HepG2 (cell line): ENCODE results near the gene MTA3. TPM values are rescaled to one million over a fixed set of nuclear protein-coding genes. Genes with fewer than 3 reads are reported as not detected.

Experiments
- ATAC-seq: fragments of 200-7000 bp; cut with Tn5 transposase; 3 replicates; pipeline ENCODE4 v1.9.1; 2020; ENCODE audit warnings: mild to moderate bottlenecking, moderate library complexity
- BruUV-seq: library from RNA; stranded (reverse); fragments of 400-500 nt; replicated peaks from 2 replicates; lab custom pipeline; 2021; lab: Mats Ljungman, UMichigan
- CTCF ChIA-PET: fragments of 300-600 bp; formaldehyde crosslinking; extraction: SDS; loops from one replicate; lab custom pipeline; 2021; ENCODE audit warnings: low total read pairs, inconsistent platforms, low intra/inter-chr PET ratio; lab: Yijun Ruan, JAX
- POLR2A ChIA-PET: fragments of 350-600 bp; sonication (Branson Sonifier 250); formaldehyde crosslinking; loops from one replicate; lab custom pipeline; 2020; ENCODE audit warnings: antibody characterized with exemption, inconsistent platforms; lab: Yijun Ruan, JAX
- DNase-seq: peaks from one replicate; pipeline ENCODE4 v3.0.0-alpha.2; 2015; ENCODE audit warnings: low spot score
- FAIRE-seq: peaks from 3 replicates; lab custom pipeline; 2011; peaks lifted over from hg19 to GRCh38; lab: Jason Lieb, UNC
- H2AFZ ChIP-seq: one replicate; pipeline ENCODE4 v1.6.1; 2011; ENCODE audit warnings: low read length, inconsistent platforms
- H3K27ac ChIP-seq: fragments of 300-600 bp; 3 replicates; pipeline ENCODE4 v1.8.0; 2011; ENCODE audit warnings: mixed run types, mild to moderate bottlenecking, mixed read lengths, low read length, inconsistent platforms; ENCODE audit not compliant: insufficient read depth; ENCODE audit errors: extremely low read length
- H3K27me3 ChIP-seq, 2 experiments: fragments of 200-600 bp in 1 of 2; 2 replicates in 1 of 2; 3 replicates in 1 of 2; pipeline versions ENCODE4 v1.6.0 to v1.8.0; 2011; ENCODE audit warnings: low read length in 2 of 2, mild to moderate bottlenecking in 2 of 2, moderate library complexity in 2 of 2, inconsistent platforms in 1 of 2; ENCODE audit not compliant: insufficient read depth in 2 of 2, control insufficient read depth in 1 of 2
- H3K36me3 ChIP-seq, 2 experiments: fragments of 200-600 bp in 1 of 2; replicated peaks in 1 of 2; 2 replicates in 1 of 2; 3 replicates in 1 of 2; pipeline versions ENCODE4 v1.5.1 to v1.8.0; 2011; ENCODE audit warnings: low read length in 2 of 2, inconsistent platforms in 1 of 2; ENCODE audit not compliant: insufficient read depth in 2 of 2, control insufficient read depth in 1 of 2
- H3K4me1 ChIP-seq: 2 replicates; pipeline ENCODE4 v1.5.1; 2012; ENCODE audit warnings: low read length, inconsistent platforms; ENCODE audit not compliant: insufficient read depth
- H3K4me2 ChIP-seq: 2 replicates; pipeline ENCODE4 v1.6.0; 2011; ENCODE audit warnings: low read depth, low read length, inconsistent platforms
- H3K4me3 ChIP-seq, 3 experiments: fragments of 200-600 bp in 1 of 3; sonication (generic), shearing (Covaris generic) in 1 of 3; replicated peaks in 1 of 3; 2 replicates each; pipeline ENCODE4 v1.5.1; 2011 to 2016; ENCODE audit warnings: low read length in 3 of 3, inconsistent platforms in 2 of 3, low read depth in 2 of 3, mild to moderate bottlenecking in 2 of 3, control low read depth in 1 of 3, mixed read lengths in 1 of 3; ENCODE audit not compliant: insufficient read depth in 1 of 3
- H3K79me2 ChIP-seq: one replicate; pipeline ENCODE4 v1.6.1; 2011; ENCODE audit warnings: low read length, inconsistent platforms; ENCODE audit not compliant: insufficient read depth
- H3K9ac ChIP-seq: 2 replicates; pipeline ENCODE4 v1.6.0; 2011; ENCODE audit warnings: mild to moderate bottlenecking, low read depth, low read length, inconsistent platforms; ENCODE audit not compliant: insufficient read depth
- H3K9me3 ChIP-seq: 2 replicates; pipeline ENCODE4 v1.5.1; 2012; ENCODE audit warnings: mild to moderate bottlenecking, low read length
- H4K20me1 ChIP-seq: 2 replicates; pipeline ENCODE4 v1.6.0; 2011; ENCODE audit warnings: inconsistent platforms, mild to moderate bottlenecking, low read length, moderate library complexity; ENCODE audit not compliant: insufficient read depth
- BCL6 ChIP-seq: IDR thresholded peaks from 2 replicates; pipeline ENCODE4 v1.6.1; 2016; ENCODE audit warnings: missing genetic modification reagents, missing compliant biosample characterization
- GATAD2A ChIP-seq: IDR thresholded peaks from 2 replicates; pipeline ENCODE4 v1.6.1; 2016
- HDAC1 ChIP-seq: sonication (generic); formaldehyde crosslinking; IDR thresholded peaks from 2 replicates; pipeline ENCODE4 v1.5.1; 2020; ENCODE audit warnings: mild to moderate bottlenecking, missing genetic modification reagents
- HNF4G ChIP-seq, 2 experiments: sonication (generic) in 1 of 2; formaldehyde crosslinking in 1 of 2; IDR thresholded peaks; 2 replicates each; pipeline versions ENCODE4 v1.4.0 to v1.6.1; 2011 to 2020; ENCODE audit warnings: borderline replicate concordance in 2 of 2, low read depth in 2 of 2, mild to moderate bottlenecking in 2 of 2, low read length in 1 of 2, missing genetic modification reagents in 1 of 2, moderate library complexity in 1 of 2
- MXD4 ChIP-seq: IDR thresholded peaks from 2 replicates; pipeline ENCODE4 v1.6.1; 2016; ENCODE audit warnings: mild to moderate bottlenecking, missing biosample characterization, missing genetic modification reagents
- PAXIP1 ChIP-seq: sonication (generic); formaldehyde crosslinking; conservative IDR thresholded peaks from 2 replicates; pipeline ENCODE4 v1.4.0; 2020; ENCODE audit warnings: mild to moderate bottlenecking, missing genetic modification reagents, moderate library complexity
- SOX6 ChIP-seq, 2 experiments: fragments of 450-650 bp in 1 of 2; sonication (generic) in 1 of 2; formaldehyde crosslinking in 1 of 2; IDR thresholded peaks; 2 replicates each; pipeline versions ENCODE4 v1.4.0 to v1.6.1; 2017 to 2020; ENCODE audit warnings: antibody characterized with exemption in 1 of 2, mild to moderate bottlenecking in 1 of 2, missing genetic modification reagents in 1 of 2
- TEAD3 ChIP-seq: optimal IDR thresholded peaks from 2 replicates; pipeline ENCODE3; 2016; ENCODE audit warnings: borderline replicate concordance
- TEF ChIP-seq: sonication (generic); formaldehyde crosslinking; IDR thresholded peaks from 2 replicates; pipeline ENCODE4 v1.5.0; 2020; ENCODE audit warnings: missing genetic modification reagents
- ZHX1 ChIP-seq: sonication (generic); formaldehyde crosslinking; IDR thresholded peaks from 2 replicates; pipeline ENCODE4 v1.8.1; 2022; ENCODE audit warnings: low read depth, mild to moderate bottlenecking, missing genetic modification reagents
- ZMYM2 ChIP-seq: sonication (generic); formaldehyde crosslinking; IDR thresholded peaks from 2 replicates; pipeline ENCODE4 v1.8.0; 2022; ENCODE audit warnings: mild to moderate bottlenecking, missing genetic modification reagents
- ZNF644 ChIP-seq: IDR thresholded peaks from 2 replicates; pipeline ENCODE4 v1.6.1; 2016; ENCODE audit warnings: low read depth
- WGBS: methylation state at CpG from one replicate; pipeline ENCODE4 v1.1.6; 2017; ENCODE audit warnings: low lambda C conversion rate; 5-methylcytosine and 5-hydroxymethylcytosine counted together
- in situ Hi-C: cut with HindIII; loops from 2 replicates; pipeline ENCODE4 v1.10.0; 2017; ENCODE audit warnings: low pct_unique_long_range_greater_than_20kb; ENCODE audit not compliant: extremely low pct_ligation_motif_present
- intact Hi-C: fragments of 100-400 bp; cut with micrococcal nuclease; formaldehyde crosslinking; loops from one replicate; pipeline ENCODE4 v1.10.0; 2022; ENCODE audit not compliant: unreplicated experiment
- polyA plus RNA-seq, 8 experiments: library from polyadenylated mRNA; depleted of rRNA in 3 of 8; stranded (reverse) in 7 of 8; unstranded in 1 of 8; fragments of >200 nt; fragmentation: Illumina TruSeq in 4 of 8; extraction: Trizol in 4 of 8; gene quantifications; 2 replicates each; pipeline versions ENCODE4 v1.2.1 to v1.2.3, GENCODE V29; 2011 to 2016; ENCODE audit warnings: low read depth in 4 of 8, missing spikeins in 1 of 8, mixed read lengths in 1 of 8; ENCODE audit not compliant: insufficient read depth in 1 of 8
- total RNA-seq, 5 experiments: library from RNA; depleted of rRNA; stranded (reverse); fragments of >200 nt; fragmentation: Illumina TruSeq; extraction: Trizol; gene quantifications; 2 replicates each; pipeline ENCODE4 v1.2.3, GENCODE V29; 2016; ENCODE audit warnings: low read depth in 1 of 5
- TF ChIP-seq, protein P1 (sequence below): sonication (generic); formaldehyde crosslinking; IDR thresholded peaks from 2 replicates; pipeline ENCODE4 v1.4.0; 2020; ENCODE audit warnings: missing genetic modification reagents, borderline replicate concordance

The MTA3 gene
- total and polyA plus RNA-seq, 2 of the 13 experiments (the other 11 are each of a cell fraction or from before 2014, with no cell fraction given), result 48.8 to 77.8 TPM

- peak; percentile 86 for DNase-seq
- 98% methylated on average over 1 of the region's 1 CpG for WGBS
- Histone ChIP-seq H3K4me2 (peak overlapping the region; percentile 23), H4K20me1 (no peaks in the 10 kb centered on the region), H3K4me1 (peaks cover 46% of the 10 kb centered on the region), H3K4me3 (no peak overlapping the region), H3K9me3 (no peaks in the 10 kb centered on the region), H3K79me2 (peaks cover 4% of the 10 kb centered on the region), H3K27me3 (no peaks in the 10 kb centered on the region), H3K9ac (no peak overlapping the region), H2AFZ (no peak overlapping the region), H3K36me3 (peaks cover 3 to 7% of the 10 kb centered on the region in 2 experiments; a peak in 3 of 5 replicates), H3K27ac (peak overlapping the region; percentile 20)
- CTCF ChIA-PET, result no interaction called here
- ATAC-seq, result peak; percentile 75
- POLR2A ChIA-PET, result interaction anchor here (0.9 to 1.0 kb wide), 2 partner anchors 118 to 136 kb away, joined by 3 read pairs; partner anchors contain the start of gene HAAO
- in situ Hi-C loops (loop anchor here (25.0 kb wide), 1 partner anchor 812 kb away; no protein-coding TSS in a partner anchor), intact Hi-C loops (no loop called here)
- BruUV-seq, result no TSS peak
- FAIRE-seq, result peak; percentile 88
- TF ChIP-seq, protein P1, sequence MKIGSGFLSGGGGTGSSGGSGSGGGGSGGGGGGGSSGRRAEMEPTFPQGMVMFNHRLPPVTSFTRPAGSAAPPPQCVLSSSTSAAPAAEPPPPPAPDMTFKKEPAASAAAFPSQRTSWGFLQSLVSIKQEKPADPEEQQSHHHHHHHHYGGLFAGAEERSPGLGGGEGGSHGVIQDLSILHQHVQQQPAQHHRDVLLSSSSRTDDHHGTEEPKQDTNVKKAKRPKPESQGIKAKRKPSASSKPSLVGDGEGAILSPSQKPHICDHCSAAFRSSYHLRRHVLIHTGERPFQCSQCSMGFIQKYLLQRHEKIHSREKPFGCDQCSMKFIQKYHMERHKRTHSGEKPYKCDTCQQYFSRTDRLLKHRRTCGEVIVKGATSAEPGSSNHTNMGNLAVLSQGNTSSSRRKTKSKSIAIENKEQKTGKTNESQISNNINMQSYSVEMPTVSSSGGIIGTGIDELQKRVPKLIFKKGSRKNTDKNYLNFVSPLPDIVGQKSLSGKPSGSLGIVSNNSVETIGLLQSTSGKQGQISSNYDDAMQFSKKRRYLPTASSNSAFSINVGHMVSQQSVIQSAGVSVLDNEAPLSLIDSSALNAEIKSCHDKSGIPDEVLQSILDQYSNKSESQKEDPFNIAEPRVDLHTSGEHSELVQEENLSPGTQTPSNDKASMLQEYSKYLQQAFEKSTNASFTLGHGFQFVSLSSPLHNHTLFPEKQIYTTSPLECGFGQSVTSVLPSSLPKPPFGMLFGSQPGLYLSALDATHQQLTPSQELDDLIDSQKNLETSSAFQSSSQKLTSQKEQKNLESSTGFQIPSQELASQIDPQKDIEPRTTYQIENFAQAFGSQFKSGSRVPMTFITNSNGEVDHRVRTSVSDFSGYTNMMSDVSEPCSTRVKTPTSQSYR (CRISPR knock-in tag), result peak; percentile 90
- peak; percentile 67 for TF ChIP-seq PAXIP1 (CRISPR knock-in tag)
- no peak for TF ChIP-seq MXD4 (CRISPR knock-in tag)
- peak; percentile 96 for TF ChIP-seq ZNF644 (CRISPR knock-in tag)
- peak; percentile 78 for TF ChIP-seq TEAD3
- no peak for TF ChIP-seq TEF (CRISPR knock-in tag)
- TF ChIP-seq BCL6 (CRISPR knock-in tag), result 0 out of 2 replicates have a peak, but pooled peaks have one; percentile 43
- TF ChIP-seq ZHX1 (CRISPR knock-in tag), result 0 out of 2 replicates have a peak, but pooled peaks have one; percentile 27
- TF ChIP-seq SOX6 (IDR thresholded peaks at IDR 0.05), result no peak
- TF ChIP-seq SOX6 (CRISPR knock-in tag; IDR thresholded peaks at IDR 0.05), result peak; percentile 81
- TF ChIP-seq HDAC1 (CRISPR knock-in tag), result peak; percentile 40; the same call in 1 of the 2 replicates
- TF ChIP-seq HNF4G (IDR thresholded peaks at IDR 0.05; ENCODE audit: borderline replicate concordance, low read depth, low read length), result 0 out of 2 replicates have a peak, but pooled peaks have one; percentile 30
- TF ChIP-seq HNF4G (CRISPR knock-in tag; IDR thresholded peaks at IDR 0.05; ENCODE audit: borderline replicate concordance, low read depth), result no peak
- peak; percentile 7; the same call in 1 of the 2 replicates for TF ChIP-seq GATAD2A (CRISPR knock-in tag)
- 0 out of 2 replicates have a peak, but pooled peaks have one; percentile 33 for TF ChIP-seq ZMYM2 (CRISPR knock-in tag)
Observed at GRCh38 chr2:42673989-42674579, 105.7 kb downstream of the MTA3 start.
